LNCAP (cell line): ENCODE results near the gene TNPO2.

ENCODE experiments used
- CTCF ChIP-seq: fragments of 450-650 bp; IDR thresholded peaks from 2 replicates; pipeline ENCODE4 v1.5.1; 2017; ENCODE audit warnings: mild to moderate bottlenecking

The TNPO2 gene

GRCh38 chr19:12751635-12752034, 27.9 kb upstream of the TNPO2 start, which contains the start of gene BEST2:
TSS of gene BEST2 (plus strand) at chr19:12751791. CDS start at chr19:12752593, 802 bp downstream.
- no peak for TF ChIP-seq CTCF

- no peak for TF ChIP-seq CTCF
Measured at GRCh38 chr19:12750851-12751250, 27.1 kb upstream of the TNPO2 start.

- no peak for TF ChIP-seq CTCF
Measured at GRCh38 chr19:12749938-12750521, 26.3 kb upstream of the TNPO2 start.

GRCh38 chr19:12748489-12748888, 24.8 kb upstream of the TNPO2 start:
- TF ChIP-seq CTCF = no peak

GRCh38 chr19:12745166-12745897, 21.6 kb upstream of the TNPO2 start:
- no peak for TF ChIP-seq CTCF

- TF ChIP-seq CTCF = no peak
Measured at GRCh38 chr19:12737835-12738351, 14.2 kb upstream of the TNPO2 start.

- TF ChIP-seq CTCF = no peak
Measured at GRCh38 chr19:12736995-12737834, 13.5 kb upstream of the TNPO2 start, which contains the start of gene GET3. TSS of gene GET3 (plus strand) at chr19:12737497. CDS start at chr19:12737506, 9 bp downstream.
